CD14-positive monocyte (primary cell): Measurements from ENCODE around the gene WNT6. TPM values are rescaled to one million over a fixed set of nuclear protein-coding genes. Genes with fewer than 3 reads are reported as not detected.

Experiments used
- DNase-seq, 3 donors: peaks; one replicate each; pipeline ENCODE4 v3.0.0-alpha.2; 2011 to 2022
- H2AFZ ChIP-seq: 2 replicates; pipeline ENCODE4 v1.6.0; 2012; ENCODE audit warnings: mild to moderate bottlenecking, low read depth, low read length, inconsistent platforms; ENCODE audit not compliant: insufficient read depth, poor library complexity, severe bottlenecking
- H3K27ac ChIP-seq, 2 donors: 1 replicate in 1 of 2; 2 replicates in 1 of 2; pipeline ENCODE4 v1.5.1; 2012 to 2013; ENCODE audit warnings: low read length in 2 of 2, control low read depth in 1 of 2, inconsistent platforms in 1 of 2, low read depth in 1 of 2, mild to moderate bottlenecking in 1 of 2
- H3K27me3 ChIP-seq, 2 donors: one replicate each; pipeline versions ENCODE4 v1.6.0 to v1.6.1; 2011 to 2013; ENCODE audit warnings: low read length in 2 of 2; ENCODE audit not compliant: control insufficient read depth in 2 of 2, insufficient read depth in 2 of 2
- H3K36me3 ChIP-seq, 2 donors: replicated peaks in 1 of 2; 1 replicate in 1 of 2; 2 replicates in 1 of 2; pipeline versions ENCODE4 v1.5.1 to v1.6.1; 2012 to 2013; ENCODE audit warnings: low read length in 2 of 2, control low read depth in 1 of 2, inconsistent platforms in 1 of 2, mild to moderate bottlenecking in 1 of 2; ENCODE audit not compliant: insufficient read depth in 2 of 2, control insufficient read depth in 1 of 2
- H3K4me1 ChIP-seq, 2 donors: 1 replicate in 1 of 2; 2 replicates in 1 of 2; pipeline versions ENCODE4 v1.5.1 to v1.6.1; 2012 to 2013; ENCODE audit warnings: low read length in 2 of 2, control low read depth in 1 of 2, inconsistent platforms in 1 of 2, mild to moderate bottlenecking in 1 of 2, moderate library complexity in 1 of 2; ENCODE audit not compliant: insufficient read depth in 2 of 2, control insufficient read depth in 1 of 2
- H3K4me2 ChIP-seq: replicated peaks from 2 replicates; pipeline ENCODE3; 2012; ENCODE audit warnings: low read length, moderate library complexity, mild to moderate bottlenecking; ENCODE audit not compliant: poor library complexity, severe bottlenecking; ENCODE audit errors: extremely low read depth
- H3K4me3 ChIP-seq, 3 experiments: fragments of 200-600 bp in 1 of 3; sonication (generic) in 1 of 3; replicated peaks in 1 of 3; 1 replicate in 2 of 3; 2 replicates in 1 of 3; pipeline ENCODE4 v1.5.1; 2011 to 2013; ENCODE audit warnings: low read length in 3 of 3, mild to moderate bottlenecking in 3 of 3, control low read depth in 2 of 3, low read depth in 2 of 3, inconsistent platforms in 1 of 3, moderate library complexity in 1 of 3
- H3K79me2 ChIP-seq: 2 replicates; pipeline ENCODE4 v1.6.0; 2012; ENCODE audit warnings: mild to moderate bottlenecking, control low read depth, inconsistent platforms, low read length, moderate library complexity; ENCODE audit not compliant: insufficient read depth
- H3K9ac ChIP-seq: 2 replicates; pipeline ENCODE4 v1.6.0; 2017; ENCODE audit warnings: low read length, mild to moderate bottlenecking; ENCODE audit not compliant: insufficient read depth, poor library complexity, severe bottlenecking
- H3K9me3 ChIP-seq, 2 donors: replicated peaks in 1 of 2; 1 replicate in 1 of 2; 2 replicates in 1 of 2; pipeline versions ENCODE4 v1.5.1 to v1.6.1; 2012 to 2013; ENCODE audit warnings: low read length in 2 of 2, control low read depth in 1 of 2; ENCODE audit not compliant: control insufficient read depth in 1 of 2, insufficient read depth in 1 of 2
- H4K20me1 ChIP-seq: 2 replicates; pipeline ENCODE4 v1.6.0; 2012; ENCODE audit warnings: mild to moderate bottlenecking, low read length, control low read depth, moderate library complexity; ENCODE audit not compliant: insufficient read depth
- H3K27ac Mint-ChIP-seq, 7 donors: one replicate each; pipeline ENCODE4 v1.8.0; 2020; ENCODE audit warnings: mild to moderate bottlenecking in 7 of 7, mixed read lengths in 7 of 7, moderate library complexity in 6 of 7, inconsistent platforms in 2 of 7
- H3K27me3 Mint-ChIP-seq, 3 donors: one replicate each; pipeline ENCODE4 v1.8.0; 2021 to 2022; ENCODE audit warnings: low read depth in 3 of 3, mild to moderate bottlenecking in 3 of 3, mixed read lengths in 3 of 3, moderate library complexity in 3 of 3, inconsistent platforms in 1 of 3
- H3K36me3 Mint-ChIP-seq, 2 donors: one replicate each; pipeline ENCODE4 v1.8.0; 2020; ENCODE audit warnings: mixed read lengths in 2 of 2, inconsistent platforms in 1 of 2, mild to moderate bottlenecking in 1 of 2
- H3K4me1 Mint-ChIP-seq: one replicate; pipeline ENCODE4 v1.8.0; 2020; ENCODE audit warnings: mild to moderate bottlenecking, mixed read lengths
- H3K4me3 Mint-ChIP-seq, 2 donors: one replicate each; pipeline ENCODE4 v1.8.0; 2020; ENCODE audit warnings: mild to moderate bottlenecking in 2 of 2, mixed read lengths in 2 of 2, moderate library complexity in 1 of 2
- H3K9me3 Mint-ChIP-seq, 7 donors: one replicate each; pipeline ENCODE4 v1.8.0; 2020 to 2022; ENCODE audit warnings: mixed read lengths in 7 of 7, mild to moderate bottlenecking in 6 of 7, moderate library complexity in 6 of 7, inconsistent platforms in 2 of 7
- WGBS: methylation state at CpG from one replicate; pipeline ENCODE4 v1.1.5; 2013; ENCODE audit warnings: missing lambda C conversion rate; ENCODE audit not compliant: insufficient coverage; 5-methylcytosine and 5-hydroxymethylcytosine counted together
- intact Hi-C, 2 donors: fragments of 100-400 bp; cut with micrococcal nuclease; formaldehyde crosslinking; loops; one replicate each; pipeline versions ENCODE4 v1.15.0 to v1.15.1; 2023
- polyA plus RNA-seq, 3 donors: library from polyadenylated mRNA; depleted of rRNA in 1 of 3; unstranded in 2 of 3; stranded (reverse) in 1 of 3; fragments of 300-500 nt in 2 of 3; fragments of >200 nt in 1 of 3; fragmentation: Illumina TruSeq in 2 of 3; gene quantifications; 1 replicate in 2 of 3; 2 replicates in 1 of 3; pipeline ENCODE4 v1.2.3, GENCODE V29; 2012 to 2021
- TF ChIP-seq, protein P1 (sequence below): fragments of 200-600 bp; IDR thresholded peaks from one replicate; pipeline ENCODE4 v1.8.0; 2022; ENCODE audit warnings: antibody characterized with exemption, mild to moderate bottlenecking

Gene WNT6
- polyA plus RNA-seq, 3 donors, result 0.27 to 0.65 (median 0.37) TPM

DNA sequence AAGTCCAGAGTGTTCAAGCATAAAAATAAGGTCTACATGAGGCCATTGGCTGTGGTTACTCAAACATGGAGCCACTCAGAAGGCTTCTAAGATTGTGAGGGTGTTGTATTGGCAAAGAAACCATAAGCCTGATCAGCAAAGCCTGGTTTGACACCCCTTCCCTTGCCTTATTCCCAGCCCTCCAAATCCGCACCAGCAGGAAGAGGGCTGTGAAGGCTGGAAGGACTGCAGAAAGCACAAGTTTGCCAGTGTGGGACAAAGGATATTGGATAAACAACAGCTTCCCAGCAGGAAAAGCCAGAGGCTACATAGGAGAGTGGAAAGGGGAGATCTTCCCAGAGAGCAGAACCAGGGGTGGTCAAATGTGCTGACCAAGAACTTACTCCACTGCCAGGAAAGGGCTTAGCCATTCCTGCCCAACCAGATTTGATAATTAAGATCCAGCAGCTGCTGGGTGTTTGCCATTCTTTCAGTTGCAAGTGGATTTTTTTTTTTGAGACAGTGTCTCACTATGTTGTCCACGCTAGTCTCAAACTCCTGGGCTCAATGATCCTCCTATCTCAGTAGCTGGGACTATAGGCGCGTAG, 26.5 kb upstream of the WNT6 start:
- intact Hi-C loops, result loop anchor here in 1 of 2 donors (5.0 kb wide), 1 partner anchor 36 kb away; no protein-coding TSS in a partner anchor
- Mint-ChIP-seq H3K27me3 (peaks cover 25 to 38% (median 37%) of the 10 kb centered on the region in 3 donors), H3K9me3 (peaks cover 0 to 11% (median 8%) of the 10 kb centered on the region in 7 donors), H3K36me3 (no peaks in the 10 kb centered on the region), H3K4me3 (peak overlapping the region in 1 of 2 donors; percentile 21), H3K27ac (no peak overlapping the region), H3K4me1 (peaks cover 24% of the 10 kb centered on the region)
- Histone ChIP-seq H3K4me1 (peaks cover 6 to 18% of the 10 kb centered on the region in 2 donors), H3K79me2 (no peaks in the 10 kb centered on the region), H3K27ac (no peak overlapping the region), H3K9ac (no peak overlapping the region), H3K36me3 (no peaks in the 10 kb centered on the region), H4K20me1 (no peaks in the 10 kb centered on the region), H2AFZ (no peak overlapping the region), H3K4me2 (no peak overlapping the region), H3K27me3 (peaks cover 22 to 27% of the 10 kb centered on the region in 2 donors), H3K9me3 (peaks cover 3 to 8% of the 10 kb centered on the region in 2 donors), H3K4me3 (no peak overlapping the region)
- WGBS, result no CpG with 5 or more reads among the region's 4 CpGs
- TF ChIP-seq, protein P1, sequence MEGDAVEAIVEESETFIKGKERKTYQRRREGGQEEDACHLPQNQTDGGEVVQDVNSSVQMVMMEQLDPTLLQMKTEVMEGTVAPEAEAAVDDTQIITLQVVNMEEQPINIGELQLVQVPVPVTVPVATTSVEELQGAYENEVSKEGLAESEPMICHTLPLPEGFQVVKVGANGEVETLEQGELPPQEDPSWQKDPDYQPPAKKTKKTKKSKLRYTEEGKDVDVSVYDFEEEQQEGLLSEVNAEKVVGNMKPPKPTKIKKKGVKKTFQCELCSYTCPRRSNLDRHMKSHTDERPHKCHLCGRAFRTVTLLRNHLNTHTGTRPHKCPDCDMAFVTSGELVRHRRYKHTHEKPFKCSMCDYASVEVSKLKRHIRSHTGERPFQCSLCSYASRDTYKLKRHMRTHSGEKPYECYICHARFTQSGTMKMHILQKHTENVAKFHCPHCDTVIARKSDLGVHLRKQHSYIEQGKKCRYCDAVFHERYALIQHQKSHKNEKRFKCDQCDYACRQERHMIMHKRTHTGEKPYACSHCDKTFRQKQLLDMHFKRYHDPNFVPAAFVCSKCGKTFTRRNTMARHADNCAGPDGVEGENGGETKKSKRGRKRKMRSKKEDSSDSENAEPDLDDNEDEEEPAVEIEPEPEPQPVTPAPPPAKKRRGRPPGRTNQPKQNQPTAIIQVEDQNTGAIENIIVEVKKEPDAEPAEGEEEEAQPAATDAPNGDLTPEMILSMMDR, result no peak
- DNase-seq, result no peak

GRCh38 chr2:218834685-218835084, 24.9 kb upstream of the WNT6 start:
- WGBS, result 76% methylated on average over 4 of the region's 4 CpGs
- intact Hi-C loops, result loop anchor here in 1 of 2 donors (5.0 kb wide), 2 partner anchors 37 to 102 kb away; no protein-coding TSS in a partner anchor
- Histone ChIP-seq H3K9me3 (peaks cover 3 to 8% of the 10 kb centered on the region in 2 donors), H3K4me3 (no peak overlapping the region), H3K27ac (no peak overlapping the region), H4K20me1 (no peaks in the 10 kb centered on the region), H3K4me2 (no peak overlapping the region), H3K9ac (no peak overlapping the region), H2AFZ (no peak overlapping the region), H3K27me3 (peaks cover 22 to 26% of the 10 kb centered on the region in 2 donors), H3K36me3 (no peaks in the 10 kb centered on the region), H3K79me2 (no peaks in the 10 kb centered on the region), H3K4me1 (peaks cover 18 to 34% of the 10 kb centered on the region in 2 donors)
- peak overlapping the region in 1 of 2 donors; percentile 21 for H3K4me3 Mint-ChIP-seq
- peak overlapping the region in 1 of 7 donors; percentile 57 for H3K27ac Mint-ChIP-seq
- TF ChIP-seq, protein P1, result no peak
- no peaks in the 10 kb centered on the region for H3K36me3 Mint-ChIP-seq
- peaks cover 0 to 11% (median 10%) of the 10 kb centered on the region in 7 donors for H3K9me3 Mint-ChIP-seq
- H3K4me1 Mint-ChIP-seq, result peaks cover 39% of the 10 kb centered on the region
- H3K27me3 Mint-ChIP-seq, result peaks cover 20 to 36% (median 33%) of the 10 kb centered on the region in 3 donors
- DNase-seq, result no peak
